ENCODE data around the gene BTG2.
"Not testable (repeated sequence)": the region's sequence is repeated elsewhere in the genome, so short reads cannot be mapped to it uniquely, and the experiment has no call there.

Gene BTG2

DNA sequence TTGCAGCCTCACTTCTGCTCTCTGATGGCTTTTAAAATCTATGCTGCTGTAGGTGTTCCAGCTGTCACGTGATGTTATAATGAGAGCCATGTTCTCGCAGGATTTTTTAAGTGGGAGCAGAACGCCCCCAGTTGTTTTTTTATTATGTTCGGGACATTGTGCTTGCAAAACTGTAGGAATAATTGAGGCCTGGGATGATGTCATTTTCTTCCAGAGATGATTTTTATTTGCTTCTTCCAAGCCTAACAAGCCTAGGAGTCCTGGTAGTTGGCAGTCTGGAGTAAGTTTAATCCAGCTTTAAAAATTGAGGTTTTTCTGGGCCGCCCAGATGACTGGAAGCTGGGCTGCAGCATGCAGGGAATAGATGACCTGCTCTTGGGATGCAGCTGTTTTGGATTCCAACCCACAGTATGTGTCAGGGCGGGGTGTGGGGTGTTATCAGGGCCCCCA is 41.2 kb upstream of the BTG2 start:
- H3K79me2 ChIP-seq (ENCODE audit: insufficient read depth, low read length) = no peaks in the 10 kb centered on the region

DNA sequence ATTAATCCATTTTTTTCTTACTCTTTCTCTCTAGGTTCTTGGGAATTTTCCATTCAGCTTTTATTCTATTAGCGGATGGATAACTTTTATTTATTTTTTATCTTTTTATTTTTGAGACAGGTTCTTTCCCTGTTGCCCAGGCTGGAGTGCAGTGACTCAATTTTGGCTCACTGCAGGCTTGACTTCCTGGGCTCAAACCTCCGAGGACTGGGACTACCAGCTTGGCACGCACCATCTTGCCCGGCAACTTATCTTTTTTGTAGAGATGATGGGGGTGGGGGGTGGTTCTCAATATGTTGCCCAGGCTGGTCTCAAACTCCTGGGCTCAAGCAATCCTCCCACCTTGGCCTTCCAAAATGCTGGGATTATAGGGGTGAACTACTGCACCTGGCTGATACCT is 39.8 kb upstream of the BTG2 start:
- no peak for TF ChIP-seq EZH2 (IDR thresholded peaks at IDR 0.05; ENCODE audit: borderline replicate concordance, low read length)
- TF ChIP-seq, protein P1, sequence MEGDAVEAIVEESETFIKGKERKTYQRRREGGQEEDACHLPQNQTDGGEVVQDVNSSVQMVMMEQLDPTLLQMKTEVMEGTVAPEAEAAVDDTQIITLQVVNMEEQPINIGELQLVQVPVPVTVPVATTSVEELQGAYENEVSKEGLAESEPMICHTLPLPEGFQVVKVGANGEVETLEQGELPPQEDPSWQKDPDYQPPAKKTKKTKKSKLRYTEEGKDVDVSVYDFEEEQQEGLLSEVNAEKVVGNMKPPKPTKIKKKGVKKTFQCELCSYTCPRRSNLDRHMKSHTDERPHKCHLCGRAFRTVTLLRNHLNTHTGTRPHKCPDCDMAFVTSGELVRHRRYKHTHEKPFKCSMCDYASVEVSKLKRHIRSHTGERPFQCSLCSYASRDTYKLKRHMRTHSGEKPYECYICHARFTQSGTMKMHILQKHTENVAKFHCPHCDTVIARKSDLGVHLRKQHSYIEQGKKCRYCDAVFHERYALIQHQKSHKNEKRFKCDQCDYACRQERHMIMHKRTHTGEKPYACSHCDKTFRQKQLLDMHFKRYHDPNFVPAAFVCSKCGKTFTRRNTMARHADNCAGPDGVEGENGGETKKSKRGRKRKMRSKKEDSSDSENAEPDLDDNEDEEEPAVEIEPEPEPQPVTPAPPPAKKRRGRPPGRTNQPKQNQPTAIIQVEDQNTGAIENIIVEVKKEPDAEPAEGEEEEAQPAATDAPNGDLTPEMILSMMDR (IDR thresholded peaks at IDR 0.05; ENCODE audit: low read length) = no peak
- Histone ChIP-seq H2AFZ (ENCODE audit: low read length) (no peak overlapping the region), H3K4me2 (ENCODE audit: low read length) (no peak overlapping the region), H3K9ac (ENCODE audit: low read length) (no peak overlapping the region), H3K9me3 (ENCODE audit: low read length) (no peaks in the 10 kb centered on the region), H3K79me2 (ENCODE audit: insufficient read depth, low read length) (no peaks in the 10 kb centered on the region), H3K27ac (ENCODE audit: low read depth, low read length, poor library complexity, severe bottlenecking) (no peak overlapping the region), H3K4me1 (ENCODE audit: insufficient read depth, low read length, severe bottlenecking) (peaks cover 44% of the 10 kb centered on the region), H3K9me2 (ENCODE audit: low read depth, low read length) (no peaks in the 10 kb centered on the region), H3K36me3 (ENCODE audit: insufficient read depth, low read length) (no peaks in the 10 kb centered on the region), H3F3A (ENCODE audit: insufficient read depth, low read length) (no peaks in the 10 kb centered on the region), H3K27me3 (ENCODE audit: insufficient read depth, low read length) (no peaks in the 10 kb centered on the region), H4K20me1 (ENCODE audit: insufficient read depth, low read length) (no peaks in the 10 kb centered on the region), H3K4me3 (ENCODE audit: low read depth, low read length, poor library complexity, severe bottlenecking) (no peak overlapping the region)

More for the DNA sequence above, 41.2 kb upstream of the BTG2 start:
- Histone ChIP-seq H3F3A (ENCODE audit: insufficient read depth, low read length) (no peaks in the 10 kb centered on the region), H3K9ac (ENCODE audit: low read length) (no peak overlapping the region), H3K4me3 (ENCODE audit: low read depth, low read length, poor library complexity, severe bottlenecking) (no peak overlapping the region), H4K20me1 (ENCODE audit: insufficient read depth, low read length) (no peaks in the 10 kb centered on the region), H3K4me2 (ENCODE audit: low read length) (no peak overlapping the region), H3K9me2 (ENCODE audit: low read depth, low read length) (no peaks in the 10 kb centered on the region), H3K27me3 (ENCODE audit: insufficient read depth, low read length) (no peaks in the 10 kb centered on the region), H3K4me1 (ENCODE audit: insufficient read depth, low read length, severe bottlenecking) (peaks cover 29% of the 10 kb centered on the region), H3K27ac (ENCODE audit: low read depth, low read length, poor library complexity, severe bottlenecking) (no peak overlapping the region), H3K9me3 (ENCODE audit: low read length) (no peaks in the 10 kb centered on the region), H2AFZ (ENCODE audit: low read length) (no peak overlapping the region), H3K36me3 (ENCODE audit: insufficient read depth, low read length) (no peaks in the 10 kb centered on the region)
- TF ChIP-seq, protein P1 (IDR thresholded peaks at IDR 0.05; ENCODE audit: low read length) = no peak
- no peak for TF ChIP-seq EZH2 (IDR thresholded peaks at IDR 0.05; ENCODE audit: borderline replicate concordance, low read length)

DNA sequence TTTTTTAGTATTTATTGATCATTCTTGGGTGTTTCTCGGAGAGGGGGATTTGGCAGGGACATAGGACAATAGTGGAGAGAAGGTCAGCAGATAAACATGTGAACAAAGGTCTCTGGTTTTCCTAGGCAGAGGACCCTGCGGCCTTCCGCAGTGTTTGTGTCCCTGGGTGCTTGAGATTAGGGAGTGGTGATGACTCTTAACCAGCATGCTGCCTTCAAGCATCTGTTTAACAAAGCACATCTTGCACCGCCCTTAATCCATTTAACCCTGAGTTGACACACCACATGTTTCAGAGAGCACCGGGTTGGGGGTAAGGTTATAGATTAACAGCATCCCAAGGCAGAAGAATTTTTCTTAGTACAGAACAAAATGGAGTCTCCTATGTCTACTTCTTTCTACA is 39.2 kb upstream of the BTG2 start:
- H4K20me1 ChIP-seq (ENCODE audit: insufficient read depth, low read length); H3K4me3 ChIP-seq (ENCODE audit: low read depth, low read length, poor library complexity, severe bottlenecking); H3K9ac ChIP-seq (ENCODE audit: low read length); H3K27me3 ChIP-seq (ENCODE audit: insufficient read depth, low read length); H2AFZ ChIP-seq (ENCODE audit: low read length); H3K36me3 ChIP-seq (ENCODE audit: insufficient read depth, low read length); H3K27ac ChIP-seq (ENCODE audit: low read depth, low read length, poor library complexity, severe bottlenecking); H3K9me3 ChIP-seq (ENCODE audit: low read length); H3F3A ChIP-seq (ENCODE audit: insufficient read depth, low read length); H3K79me2 ChIP-seq (ENCODE audit: insufficient read depth, low read length); H3K9me2 ChIP-seq (ENCODE audit: low read depth, low read length); H3K4me2 ChIP-seq (ENCODE audit: low read length): not testable (repeated sequence)
- H3K4me1 ChIP-seq (ENCODE audit: insufficient read depth, low read length, severe bottlenecking) = peaks cover 50% of the 10 kb centered on the region

DNA sequence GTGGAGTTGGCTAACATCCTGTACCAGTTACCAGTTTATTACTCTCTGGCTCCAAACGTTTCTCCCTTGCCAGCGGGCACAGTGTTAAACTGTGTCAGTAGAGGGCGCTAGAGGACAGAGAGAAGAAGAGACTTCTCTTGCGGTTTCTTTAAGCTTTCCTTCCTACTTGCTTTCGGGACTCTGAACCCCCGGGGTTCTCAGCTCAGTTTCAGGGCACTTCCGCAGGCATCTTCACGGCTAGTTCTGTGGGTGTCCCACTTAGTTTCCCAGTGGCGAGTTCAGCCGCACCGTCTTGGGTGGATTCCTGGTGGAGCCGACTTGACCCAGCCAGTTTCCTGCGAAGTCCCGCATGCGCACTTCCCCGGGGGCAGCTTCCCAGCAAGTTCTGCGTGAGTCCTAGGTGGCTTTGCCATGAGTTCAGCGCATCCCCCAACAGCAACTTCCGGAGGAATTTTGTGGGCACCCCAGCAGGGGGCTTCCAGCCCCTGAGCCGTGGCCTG is 37.9 kb upstream of the BTG2 start:
- H3K4me1 ChIP-seq (ENCODE audit: insufficient read depth, low read length, severe bottlenecking) = peaks cover 62% of the 10 kb centered on the region
- peak overlapping the region; percentile 51 for H3K27ac ChIP-seq (ENCODE audit: low read depth, low read length, poor library complexity, severe bottlenecking)
- no peaks in the 10 kb centered on the region for H3K9me2 ChIP-seq (ENCODE audit: low read depth, low read length)

More for the DNA sequence above, 37.9 kb upstream of the BTG2 start:
- H3K27me3 ChIP-seq (ENCODE audit: insufficient read depth, low read length) = no peaks in the 10 kb centered on the region
- H3K9me3 ChIP-seq (ENCODE audit: low read length) = no peaks in the 10 kb centered on the region
- no peak for TF ChIP-seq EZH2 (IDR thresholded peaks at IDR 0.05; ENCODE audit: borderline replicate concordance, low read length)
- TF ChIP-seq, protein P1 (IDR thresholded peaks at IDR 0.05; ENCODE audit: low read length) = peak; percentile 93
- H3K79me2 ChIP-seq (ENCODE audit: insufficient read depth, low read length) = no peaks in the 10 kb centered on the region
- peak overlapping the region; percentile 20; the same call in 1 of the 2 replicates for H2AFZ ChIP-seq (ENCODE audit: low read length)
- H4K20me1 ChIP-seq (ENCODE audit: insufficient read depth, low read length) = no peaks in the 10 kb centered on the region
- H3F3A ChIP-seq (ENCODE audit: insufficient read depth, low read length) = no peaks in the 10 kb centered on the region
- H3K36me3 ChIP-seq (ENCODE audit: insufficient read depth, low read length) = no peaks in the 10 kb centered on the region
- peak overlapping the region; percentile 57 for H3K4me3 ChIP-seq (ENCODE audit: low read depth, low read length, poor library complexity, severe bottlenecking)
- H3K9ac ChIP-seq (ENCODE audit: low read length) = peak overlapping the region; percentile 53
- peak overlapping the region; percentile 81 for H3K4me2 ChIP-seq (ENCODE audit: low read length)
